Rectal smooth muscle tissue (tissue), 1 donor: ENCODE measurements around the gene RHOC.

Experiments
- H3K27ac ChIP-seq: one replicate; pipeline ENCODE4 v1.7.0; 2013; ENCODE audit warnings: low read depth, low read length, inconsistent platforms
- H3K27me3 ChIP-seq: one replicate; pipeline ENCODE4 v1.7.0; 2013; ENCODE audit warnings: low read length; ENCODE audit not compliant: control insufficient read depth, insufficient read depth
- H3K36me3 ChIP-seq: one replicate; pipeline ENCODE4 v1.7.0; 2013; ENCODE audit warnings: low read length; ENCODE audit not compliant: control insufficient read depth, insufficient read depth
- H3K4me1 ChIP-seq: one replicate; pipeline ENCODE4 v1.7.0; 2013; ENCODE audit warnings: low read length; ENCODE audit not compliant: control insufficient read depth, insufficient read depth
- H3K4me3 ChIP-seq: one replicate; pipeline ENCODE4 v1.7.0; 2013; ENCODE audit warnings: low read length
- H3K9ac ChIP-seq: one replicate; pipeline ENCODE4 v1.7.0; 2013; ENCODE audit warnings: low read length

RHOC gene

DNA sequence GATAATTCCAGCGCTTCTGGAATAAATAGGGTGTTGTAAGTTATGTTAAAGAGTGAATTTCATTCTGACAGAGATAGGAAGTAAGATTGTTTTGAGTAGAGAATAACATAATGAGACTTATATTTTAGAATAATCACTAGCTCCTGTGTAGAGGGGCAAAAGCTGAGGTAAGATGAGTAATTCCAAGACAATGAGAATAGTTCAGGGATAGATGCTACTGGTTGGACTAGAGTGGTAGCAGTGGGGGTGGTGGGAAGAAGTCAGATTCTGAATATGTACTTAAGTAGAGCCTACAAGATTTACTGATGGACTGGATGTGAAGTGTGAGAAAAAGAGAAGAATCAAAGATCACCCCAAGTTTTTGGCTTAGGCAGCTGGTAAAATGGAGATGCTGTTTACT lies 55.7 kb downstream of the RHOC start:
- H3K4me1 ChIP-seq, result no peaks in the 10 kb centered on the region
- H3K9ac ChIP-seq, result no peak overlapping the region
- no peak overlapping the region for H3K27ac ChIP-seq
- no peaks in the 10 kb centered on the region for H3K27me3 ChIP-seq
- H3K36me3 ChIP-seq, result peaks cover 11% of the 10 kb centered on the region
- H3K4me3 ChIP-seq, result no peak overlapping the region
